GM21447 (cell line): ENCODE data around the gene CAMK1G.

Experiments used
- ATAC-seq: cut with Tn5 transposase; IDR thresholded peaks from one replicate; pipeline ENCODE4 v1.9.1; 2021; ENCODE audit not compliant: unreplicated experiment

The CAMK1G gene

GRCh38 chr1:209618291-209618690, 34.8 kb downstream of the CAMK1G start:
- ATAC-seq: no peak

GRCh38 chr1:209618756-209619420, 35.4 kb downstream of the CAMK1G start:
- no peak for ATAC-seq

DNA sequence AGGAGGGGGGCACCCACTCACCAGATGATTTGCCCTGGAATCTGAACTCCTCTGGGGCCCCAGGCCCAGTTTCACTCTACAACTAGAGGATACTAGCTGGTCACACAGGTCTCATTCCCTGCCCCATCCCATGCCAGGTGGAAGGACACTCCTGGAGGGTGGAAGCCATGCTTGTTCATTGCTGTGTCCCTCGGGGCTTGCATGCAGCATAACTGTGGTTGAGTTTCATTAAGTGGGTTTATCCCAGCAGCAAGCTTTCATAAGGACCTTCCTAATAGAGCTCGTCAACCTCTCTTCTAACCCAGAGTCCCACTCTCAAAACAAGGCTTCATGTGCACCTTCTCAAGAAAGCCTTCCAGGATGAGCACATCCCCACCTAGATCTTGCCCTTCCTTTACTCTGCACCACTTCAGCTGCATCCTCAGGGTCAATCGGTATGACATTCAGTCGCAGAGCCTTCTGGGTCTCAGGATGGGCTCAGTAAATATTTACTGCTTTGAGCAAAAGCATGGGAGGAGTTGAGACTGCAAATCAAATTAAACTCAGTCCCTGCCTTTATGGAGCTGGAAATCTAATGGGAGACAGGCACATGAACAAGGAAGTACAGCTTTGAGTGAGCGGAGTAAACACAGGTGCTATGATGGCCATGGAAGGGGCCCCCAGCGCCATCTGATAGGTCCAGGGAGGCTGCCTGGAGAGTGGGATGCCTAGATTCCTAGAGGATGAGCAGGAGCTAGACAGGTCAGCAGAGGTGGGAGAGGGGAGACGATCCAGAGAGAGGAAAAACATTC, 36.4 kb downstream of the CAMK1G start:
- no peak for ATAC-seq

DNA sequence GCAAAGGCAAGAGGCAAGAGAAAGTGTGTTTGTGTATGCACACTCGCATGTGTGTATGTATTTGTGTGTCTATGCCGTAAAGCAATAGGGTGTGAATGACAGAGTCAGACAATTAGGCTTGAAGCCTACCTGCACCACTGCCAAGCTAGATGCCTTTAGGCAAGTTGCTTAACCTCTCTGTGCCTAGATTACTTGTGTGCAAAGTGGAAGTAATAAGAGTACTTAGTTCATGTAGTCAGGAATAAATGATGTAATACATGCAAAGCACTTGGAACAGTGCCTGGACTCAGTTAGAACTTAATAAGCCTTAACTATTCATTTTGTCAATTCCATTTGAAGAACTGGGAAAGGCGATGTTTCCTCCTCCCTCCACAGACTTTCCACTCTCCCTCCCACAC, 37.0 kb downstream of the CAMK1G start:
- no peak for ATAC-seq

DNA sequence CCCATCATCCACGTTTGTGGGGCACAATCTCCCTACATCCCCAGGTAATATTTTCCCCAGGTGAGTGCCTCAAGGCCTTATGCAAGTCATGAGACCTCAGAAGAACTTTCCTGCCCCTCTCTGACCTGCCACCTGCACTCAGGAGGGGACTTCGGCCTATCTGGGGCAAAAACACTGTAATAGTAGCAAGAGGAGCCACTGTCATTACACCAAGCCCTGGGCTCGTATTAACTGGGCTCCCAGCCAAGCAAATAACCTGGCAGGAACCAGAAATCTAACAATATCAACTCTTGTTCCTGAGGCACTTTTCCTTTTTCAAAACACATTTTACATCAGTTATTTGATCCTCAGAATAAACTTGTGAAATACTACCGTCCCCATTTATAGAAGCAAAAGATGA, 37.8 kb downstream of the CAMK1G start:
- no peak for ATAC-seq

DNA sequence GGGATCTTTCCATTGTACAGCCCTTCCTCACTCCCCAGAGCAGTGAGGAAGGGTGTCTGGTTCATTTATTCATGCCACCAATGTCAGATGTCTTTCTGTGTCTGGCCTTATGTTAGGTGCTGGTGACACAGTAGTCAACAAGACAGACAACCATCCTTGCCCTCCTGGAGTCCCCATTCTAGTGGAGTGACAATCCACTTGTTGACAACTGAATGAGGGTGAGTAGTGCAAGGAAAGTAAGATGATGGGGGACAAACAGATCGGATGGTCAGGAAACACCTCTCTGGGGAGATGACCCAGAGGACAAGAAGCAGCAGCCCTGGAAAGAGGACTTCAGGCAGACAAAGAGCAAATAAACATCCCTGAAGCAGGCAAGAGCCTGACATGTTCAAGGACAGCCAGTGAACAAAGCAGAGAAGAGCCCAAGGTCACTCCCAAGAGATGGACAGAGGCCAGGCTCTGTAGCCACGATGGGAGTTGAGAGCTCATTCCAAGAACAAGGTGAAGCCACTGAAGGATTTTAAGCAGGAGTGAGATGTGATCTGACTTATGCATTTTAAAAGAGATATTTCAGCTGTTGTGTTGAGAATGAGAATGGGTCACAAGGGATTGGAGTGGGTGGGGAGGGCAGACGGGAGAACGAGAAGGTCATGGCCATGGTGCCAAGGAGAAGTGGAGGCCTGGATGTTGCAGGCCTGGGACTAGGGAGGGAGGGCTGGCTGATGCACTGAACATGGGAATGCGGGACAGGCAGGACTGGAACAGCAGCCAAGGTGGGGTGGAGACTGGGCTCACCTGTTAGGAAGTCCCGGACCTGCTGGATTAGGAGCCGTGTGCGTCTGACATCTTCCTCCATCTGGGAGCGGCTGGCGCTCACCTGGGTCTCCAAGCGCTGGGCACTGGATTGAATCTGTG, 38.5 kb downstream of the CAMK1G start:
- no peak for ATAC-seq

GRCh38 chr1:209622841-209623829, 39.6 kb downstream of the CAMK1G start:
- ATAC-seq: no peak

- no peak for ATAC-seq
These were observed 41.3 kb downstream of the CAMK1G start for GRCh38 chr1:209624558-209625549.

- ATAC-seq: no peak
These were observed 42.3 kb downstream of the CAMK1G start for GRCh38 chr1:209625791-209626285.

- no peak for ATAC-seq
These were observed 43.0 kb downstream of the CAMK1G start for GRCh38 chr1:209626346-209627026.

DNA sequence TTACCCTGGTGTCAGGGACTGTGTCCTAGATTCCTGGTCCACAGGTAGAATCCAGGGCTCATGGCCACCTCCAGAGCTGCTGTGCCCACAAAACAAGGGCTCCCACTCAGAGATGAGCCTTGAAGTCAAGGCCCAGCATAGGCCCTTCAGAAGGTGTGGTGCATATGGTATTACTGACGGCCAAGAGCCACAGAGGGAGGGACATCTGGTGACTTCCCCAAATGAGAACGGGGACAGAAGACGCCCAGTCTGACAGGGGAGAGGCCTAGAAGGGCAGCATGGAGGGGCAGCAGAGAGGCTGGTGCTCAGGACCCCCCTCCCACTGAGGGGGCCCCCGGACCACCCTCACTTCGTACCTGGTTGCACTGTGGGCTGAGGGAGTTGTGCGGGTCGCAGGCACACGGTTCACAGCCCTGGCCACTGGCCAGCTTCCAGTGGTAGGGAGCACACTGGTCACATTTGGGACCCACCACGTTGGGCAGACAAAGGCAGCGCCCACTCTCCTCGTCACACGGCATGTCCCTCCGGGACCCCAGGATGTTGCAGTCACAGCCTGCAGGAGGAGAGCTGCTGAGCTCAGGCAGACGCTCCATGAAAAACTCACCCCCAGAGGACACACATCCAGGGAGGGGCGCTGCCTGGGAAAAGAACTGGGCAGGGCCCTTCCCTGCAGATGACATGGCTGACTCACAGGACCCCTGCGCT, 43.7 kb downstream of the CAMK1G start:
- ATAC-seq: peak; percentile 8

DNA sequence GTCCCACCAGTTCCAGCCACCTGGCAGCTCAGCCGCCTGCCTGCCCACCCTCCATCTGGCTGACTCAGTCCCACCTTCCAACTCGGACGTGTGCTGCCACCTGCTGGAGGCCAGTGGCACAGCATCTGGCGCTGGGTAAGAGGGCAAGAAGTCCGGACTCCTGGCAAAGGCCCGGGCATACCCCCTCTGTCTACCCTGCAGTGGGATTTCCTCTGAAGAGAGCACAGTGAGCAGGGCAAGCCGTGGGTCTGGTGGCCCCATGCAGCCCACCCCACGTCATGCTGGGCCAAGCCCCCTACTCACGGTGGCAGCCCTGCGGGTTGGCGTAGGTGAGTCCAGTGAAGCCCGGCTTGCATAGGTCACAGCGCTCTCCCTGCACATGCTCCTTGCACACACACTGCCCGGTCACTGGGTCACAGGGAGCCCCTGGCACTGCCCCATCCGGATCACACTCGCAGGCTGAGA, 44.2 kb downstream of the CAMK1G start:
- peak; percentile 76 for ATAC-seq

- no peak for ATAC-seq
These were observed 45.2 kb downstream of the CAMK1G start for GRCh38 chr1:209628618-209629299.

DNA sequence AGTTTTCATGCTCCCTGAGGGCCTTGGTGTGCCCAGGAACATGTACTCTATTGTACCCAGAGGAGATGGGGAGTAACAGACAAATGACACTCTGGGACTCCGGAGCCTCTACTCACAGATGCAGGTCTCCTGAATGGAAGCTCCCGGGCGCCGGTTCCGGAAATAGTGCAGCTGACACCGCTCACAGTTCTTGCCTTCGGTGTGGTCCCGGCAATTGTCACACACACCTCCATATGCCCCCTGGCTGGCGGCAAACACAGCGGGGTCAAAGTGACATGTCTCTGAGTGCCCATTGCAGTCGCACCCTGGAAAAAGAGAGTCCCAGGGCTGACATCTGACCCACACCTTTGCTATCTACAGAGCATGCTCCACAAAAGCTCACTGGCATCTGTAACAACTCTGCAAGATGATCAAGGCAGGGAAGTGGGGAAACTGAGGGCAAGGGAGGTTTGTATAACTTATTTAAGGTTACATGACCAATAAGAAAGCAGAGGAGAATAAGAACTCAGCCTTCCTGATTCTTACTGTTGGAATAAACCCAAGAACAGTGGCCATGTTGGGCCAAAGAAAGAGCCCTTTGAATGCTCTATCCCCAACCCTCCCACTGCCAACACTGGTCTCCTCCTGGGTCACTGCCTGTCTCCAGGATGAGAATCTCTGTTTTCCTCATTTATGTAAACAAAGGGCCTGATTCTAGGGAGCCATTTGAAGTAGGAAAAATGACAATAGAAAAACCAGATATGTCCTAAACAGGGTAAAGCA, 46.3 kb downstream of the CAMK1G start:
- ATAC-seq: no peak

- ATAC-seq: no peak
These were observed 47.1 kb downstream of the CAMK1G start for GRCh38 chr1:209630383-209631225.
